Epithelial cell of alveolus of lung (primary cell): ENCODE measurements around the gene HOXA1. TPM values are rescaled to one million over a fixed set of nuclear protein-coding genes. Genes with fewer than 3 reads are reported as not detected.

Experiments
- total RNA-seq: library from RNA; depleted of rRNA; stranded (reverse); fragments of >200 nt; gene quantifications from 2 replicates; pipeline ENCODE4 v1.2.1, GENCODE V29; 2015

HOXA1 gene
- 1.4 and 3.9 TPM in 2 replicates for total RNA-seq

GRCh38 chr7:27095897-27096767 lies at the start of gene HOXA1:
HOXA1 (minus strand) TSS chr7:27096000; CDS start chr7:27095912, 88 bp downstream.

GRCh38 chr7:27143023-27143949 lies 47.5 kb upstream of the HOXA1 start, which contains the start of gene HOXA5:
HOXA5 (minus strand) TSS chr7:27143681; CDS start chr7:27143607, 74 bp downstream.

GRCh38 chr7:27130540-27131389 lies 35.0 kb upstream of the HOXA1 start, which contains the start of gene HOXA4:
HOXA4 (minus strand) TSS chr7:27130757; CDS start chr7:27130733, 24 bp downstream.

GRCh38 chr7:27102581-27103442 lies 7.0 kb upstream of the HOXA1 start, which contains the start of gene HOXA2:
HOXA2 (minus strand) TSS chr7:27102683; CDS start chr7:27102500, 183 bp downstream.

Other genes with a start within 250 kb of the HOXA1 start
- 27.4 and 40.0 TPM in 2 replicates for gene SKAP2, start 231.4 kb downstream of the HOXA1 start, total RNA-seq
- gene HOXA2, start 6.7 kb upstream of the HOXA1 start, total RNA-seq: 2.8 and 3.3 TPM in 2 replicates
- 5.9 and 8.7 TPM in 2 replicates for gene HOXA4, start 34.8 kb upstream of the HOXA1 start, total RNA-seq
- 125 and 134 TPM in 2 replicates for gene HOXA5, start 47.7 kb upstream of the HOXA1 start, total RNA-seq
- gene HOXA6, start 51.8 kb upstream of the HOXA1 start, total RNA-seq: 15.0 and 18.1 TPM in 2 replicates
- gene HOXA3, start 56.6 kb upstream of the HOXA1 start, total RNA-seq: 8.1 and 9.4 TPM in 2 replicates
- gene HOXA7, start 60.7 kb upstream of the HOXA1 start, total RNA-seq: 7.2 and 12.4 TPM in 2 replicates
- 1.0 and 2.4 TPM in 2 replicates for gene HOXA9, start 69.5 kb upstream of the HOXA1 start, total RNA-seq
- not detected in 2 replicates for gene HOXA10, start 78.3 kb upstream of the HOXA1 start, total RNA-seq
- gene HOXA11, start 89.2 kb upstream of the HOXA1 start, total RNA-seq: not detected in 2 replicates
- not detected in 2 replicates for gene HOXA13, start 104.1 kb upstream of the HOXA1 start, total RNA-seq
- not detected in 2 replicates for gene EVX1, start 146.8 kb upstream of the HOXA1 start, total RNA-seq